HG03103 (cell line): Measurements from ENCODE around the gene ELP2.

Experiments
- ATAC-seq: cut with Tn5 transposase; IDR thresholded peaks from one replicate; pipeline ENCODE4 v1.9.1; 2021; ENCODE audit warnings: low read depth; ENCODE audit not compliant: unreplicated experiment

Gene ELP2

GRCh38 chr18:36212301-36213171, 82.8 kb downstream of the ELP2 start:
- ATAC-seq = no peak

DNA sequence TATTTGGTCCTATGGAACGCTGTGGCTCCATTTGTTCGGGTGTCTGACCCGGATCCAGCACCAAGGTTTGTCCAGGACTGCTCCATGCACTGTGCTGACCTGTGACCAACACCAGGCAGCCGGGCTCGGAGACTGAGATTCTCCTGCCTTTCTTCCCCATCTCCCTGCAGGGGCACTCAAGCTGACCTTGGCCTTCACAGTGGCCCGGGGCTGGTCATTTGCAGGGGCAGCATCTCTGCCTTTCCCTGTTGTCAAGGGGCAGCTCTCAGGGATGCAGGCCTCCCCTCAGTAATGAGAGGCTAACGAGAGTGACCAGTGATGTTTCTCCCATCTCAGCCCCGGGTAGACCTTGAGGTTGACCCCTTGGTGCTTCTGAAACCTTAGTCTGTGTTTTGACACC, 85.1 kb downstream of the ELP2 start:
- no peak for ATAC-seq

GRCh38 chr18:36215577-36215976, 85.9 kb downstream of the ELP2 start:
- no peak for ATAC-seq

GRCh38 chr18:36217348-36217747, 87.6 kb downstream of the ELP2 start:
- no peak for ATAC-seq

GRCh38 chr18:36229188-36229587, 99.5 kb downstream of the ELP2 start:
- ATAC-seq = no peak
